ENCODE measurements around the gene IZUMO4. TPM values are rescaled to one million over a fixed set of nuclear protein-coding genes. Genes with fewer than 3 reads are reported as not detected.

Gene IZUMO4
- total and polyA plus RNA-seq, 11 donors: 1.7 to 6.2 (median 2.6) TPM; not detected in 1

DNA sequence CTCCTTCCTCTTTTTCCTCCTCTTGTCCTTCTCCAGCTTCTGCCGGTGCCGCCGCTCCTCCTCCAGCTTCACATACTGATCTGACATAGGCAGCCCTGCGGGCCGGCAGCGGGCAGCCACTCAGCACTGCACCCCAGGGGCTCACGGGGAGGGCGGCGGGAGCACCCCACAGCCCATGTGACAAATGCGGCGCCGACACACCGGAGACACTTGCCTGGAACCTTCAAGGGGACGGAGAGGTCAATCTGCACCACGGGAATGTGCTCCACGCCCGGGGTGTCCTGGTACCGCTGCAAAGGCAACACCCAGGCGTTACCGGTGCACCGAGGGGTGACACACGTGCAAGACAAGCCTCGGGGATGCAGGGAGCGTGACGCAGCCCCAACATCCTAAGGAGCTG, 18.6 kb downstream of the IZUMO4 start:
- TF ChIP-seq, protein P1, sequence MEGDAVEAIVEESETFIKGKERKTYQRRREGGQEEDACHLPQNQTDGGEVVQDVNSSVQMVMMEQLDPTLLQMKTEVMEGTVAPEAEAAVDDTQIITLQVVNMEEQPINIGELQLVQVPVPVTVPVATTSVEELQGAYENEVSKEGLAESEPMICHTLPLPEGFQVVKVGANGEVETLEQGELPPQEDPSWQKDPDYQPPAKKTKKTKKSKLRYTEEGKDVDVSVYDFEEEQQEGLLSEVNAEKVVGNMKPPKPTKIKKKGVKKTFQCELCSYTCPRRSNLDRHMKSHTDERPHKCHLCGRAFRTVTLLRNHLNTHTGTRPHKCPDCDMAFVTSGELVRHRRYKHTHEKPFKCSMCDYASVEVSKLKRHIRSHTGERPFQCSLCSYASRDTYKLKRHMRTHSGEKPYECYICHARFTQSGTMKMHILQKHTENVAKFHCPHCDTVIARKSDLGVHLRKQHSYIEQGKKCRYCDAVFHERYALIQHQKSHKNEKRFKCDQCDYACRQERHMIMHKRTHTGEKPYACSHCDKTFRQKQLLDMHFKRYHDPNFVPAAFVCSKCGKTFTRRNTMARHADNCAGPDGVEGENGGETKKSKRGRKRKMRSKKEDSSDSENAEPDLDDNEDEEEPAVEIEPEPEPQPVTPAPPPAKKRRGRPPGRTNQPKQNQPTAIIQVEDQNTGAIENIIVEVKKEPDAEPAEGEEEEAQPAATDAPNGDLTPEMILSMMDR (IDR thresholded peaks at IDR 0.05): no peak
- no peak for TF ChIP-seq POLR2A (IDR thresholded peaks at IDR 0.05)
- Histone ChIP-seq H3K4me1 (peaks cover 0 to 8% (median 0%) of the 10 kb centered on the region in 12 donors), H3K36me3 (peaks cover 0 to 100% (median 100%) of the 10 kb centered on the region in 9 donors), H3K27me3 (no peaks in the 10 kb centered on the region), H3K27ac (no peak overlapping the region), H3K9me3 (no peaks in the 10 kb centered on the region), H3K4me3 (no peak overlapping the region)
- WGBS, 4 donors: 93 to 96% (median 94%) methylated on average over 20 to 25 of the region's 25 CpGs
- ATAC-seq (no peak), DNase-seq (no peak)
- intact Hi-C loops (cut with DNase I): no loop called here

DNA sequence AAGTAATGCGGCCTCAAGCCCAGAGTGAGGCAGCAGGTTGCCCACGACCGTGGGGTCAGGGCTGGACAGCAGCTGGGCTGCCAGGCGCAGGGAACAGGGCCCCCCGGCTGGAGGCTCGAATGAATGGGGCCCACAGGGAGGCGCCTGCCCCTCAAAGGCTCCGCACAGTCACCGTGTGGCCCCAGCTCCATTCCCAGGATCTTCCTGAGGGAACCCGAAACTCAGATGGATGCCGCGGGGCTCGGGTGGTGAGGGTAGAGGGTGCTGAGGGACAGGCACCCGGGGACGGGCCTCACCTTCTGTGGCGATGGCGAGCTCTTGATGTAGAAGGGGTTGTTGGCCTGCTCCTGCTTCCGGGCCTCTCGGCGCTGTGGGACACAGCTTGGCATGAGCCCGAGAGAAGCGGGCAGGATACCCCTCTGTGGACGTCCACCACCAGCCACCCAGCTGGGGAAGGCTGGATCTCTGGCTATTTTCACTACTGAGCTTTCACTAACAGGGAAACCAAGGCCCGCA, 19.3 kb downstream of the IZUMO4 start:
- intact Hi-C loops (cut with DNase I): no loop called here
- no peak overlapping the region for H3K27ac ChIP-seq
- H3K27me3 ChIP-seq: no peaks in the 10 kb centered on the region
- DNase-seq (no peak), ATAC-seq (no peak)
- no peaks in the 10 kb centered on the region for H3K9me3 ChIP-seq
- WGBS, 4 donors: 94 to 97% (median 95%) methylated on average over 22 to 24 of the region's 24 CpGs
- peaks cover 0 to 100% (median 100%) of the 10 kb centered on the region in 9 donors for H3K36me3 ChIP-seq
- H3K4me1 ChIP-seq: peaks cover 0 to 8% (median 0%) of the 10 kb centered on the region in 12 donors
- H3K4me3 ChIP-seq: no peak overlapping the region
- TF ChIP-seq POLR2A (IDR thresholded peaks at IDR 0.05): no peak
- TF ChIP-seq, protein P1 (IDR thresholded peaks at IDR 0.05): no peak

DNA sequence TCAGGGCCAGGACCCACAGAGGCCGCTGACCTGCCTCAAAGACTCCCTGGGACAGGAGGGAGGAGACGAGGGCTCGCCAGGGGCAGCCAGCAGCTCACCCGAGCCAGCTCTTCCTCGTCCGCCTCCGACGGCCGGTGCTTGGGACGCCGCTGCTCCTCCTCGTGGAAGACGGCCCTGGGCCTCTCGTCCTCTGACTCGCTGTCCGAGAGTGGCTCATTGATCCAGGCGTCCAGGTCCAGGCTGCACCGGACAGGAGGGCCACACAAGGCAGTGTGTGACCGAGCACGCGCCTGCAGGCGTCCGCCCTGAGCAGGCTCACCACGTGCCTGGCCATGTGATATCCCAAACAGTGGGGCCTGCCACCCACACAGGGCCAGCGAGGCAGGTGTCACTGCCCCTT, 19.8 kb downstream of the IZUMO4 start:
- peaks cover 0 to 8% (median 0%) of the 10 kb centered on the region in 12 donors for H3K4me1 ChIP-seq
- peaks cover 0 to 100% (median 100%) of the 10 kb centered on the region in 9 donors for H3K36me3 ChIP-seq
- intact Hi-C loops (cut with DNase I): no loop called here
- H3K9me3 ChIP-seq: no peaks in the 10 kb centered on the region
- H3K4me3 ChIP-seq: no peak overlapping the region
- WGBS, 4 donors: 94 to 98% (median 96%) methylated on average over 11 to 25 of the region's 25 CpGs
- no peak for TF ChIP-seq POLR2A (IDR thresholded peaks at IDR 0.05)
- TF ChIP-seq, protein P1 (IDR thresholded peaks at IDR 0.05): no peak
- DNase-seq (no peak), ATAC-seq (no peak)
- H3K27me3 ChIP-seq: no peaks in the 10 kb centered on the region
- H3K27ac ChIP-seq: no peak overlapping the region

DNA sequence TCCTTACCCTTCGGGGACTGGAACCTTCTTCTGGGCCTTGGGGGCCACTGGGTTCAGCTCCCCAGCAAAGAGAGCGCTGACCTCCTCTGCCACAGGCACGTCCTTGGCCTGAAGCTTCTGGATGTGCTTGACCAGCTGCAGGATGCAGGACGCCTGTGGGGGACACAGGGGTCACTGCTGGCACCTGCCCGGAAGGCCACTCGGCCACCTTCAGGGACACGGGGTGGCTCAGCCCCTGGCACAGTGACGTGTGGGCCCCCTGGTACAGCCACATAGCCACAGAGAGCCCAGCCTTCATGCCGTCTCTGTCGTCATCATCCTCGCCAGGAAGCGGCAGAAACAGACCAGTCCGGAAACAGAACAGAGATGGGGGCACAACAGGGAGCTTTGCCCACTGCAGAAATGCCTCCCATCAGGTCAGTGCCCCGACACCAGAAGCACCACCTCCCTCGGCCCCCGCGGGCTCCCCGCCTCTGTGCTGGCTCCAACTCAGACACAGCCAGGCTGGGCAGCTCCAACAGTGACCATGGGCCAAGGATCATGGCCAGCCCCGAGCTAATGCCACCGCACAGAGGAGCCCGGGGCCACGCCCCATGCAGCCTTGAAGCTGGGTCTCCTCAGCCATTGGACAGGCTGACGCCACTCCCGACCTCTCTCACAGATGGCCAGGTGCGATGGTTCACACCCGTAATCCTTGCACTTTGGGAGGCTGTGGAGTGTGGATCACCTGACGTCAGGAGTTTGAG, 20.7 kb downstream of the IZUMO4 start:
- no peaks in the 10 kb centered on the region for H3K9me3 ChIP-seq
- H3K27me3 ChIP-seq: no peaks in the 10 kb centered on the region
- WGBS, 4 donors: 91 to 96% (median 94%) methylated on average over 22 to 27 of the region's 27 CpGs
- intact Hi-C loops (cut with DNase I): no loop called here
- no peak for DNase-seq
- peaks cover 0 to 8% (median 0%) of the 10 kb centered on the region in 12 donors for H3K4me1 ChIP-seq
- no peak for ATAC-seq
- no peak overlapping the region for H3K4me3 ChIP-seq
- peaks cover 0 to 100% (median 100%) of the 10 kb centered on the region in 9 donors for H3K36me3 ChIP-seq
- TF ChIP-seq, protein P1 (IDR thresholded peaks at IDR 0.05): no peak
- TF ChIP-seq POLR2A (IDR thresholded peaks at IDR 0.05): no peak
- H3K27ac ChIP-seq: no peak overlapping the region

Data from heart left ventricle (tissue), 16 donors.